GM18867 (cell line): ENCODE data around the gene CUL4A.
"Not testable (repeated sequence)": the region's sequence is repeated elsewhere in the genome, so short reads cannot be mapped to it uniquely, and the experiment has no call there.

Source experiments
- ATAC-seq: cut with Tn5 transposase; IDR thresholded peaks from one replicate; pipeline ENCODE4 v1.9.1; 2021; ENCODE audit warnings: mild to moderate bottlenecking, moderate library complexity; ENCODE audit not compliant: unreplicated experiment

Gene CUL4A

GRCh38 chr13:113233101-113233500 lies 23.7 kb downstream of the CUL4A start:
- no peak for ATAC-seq

DNA sequence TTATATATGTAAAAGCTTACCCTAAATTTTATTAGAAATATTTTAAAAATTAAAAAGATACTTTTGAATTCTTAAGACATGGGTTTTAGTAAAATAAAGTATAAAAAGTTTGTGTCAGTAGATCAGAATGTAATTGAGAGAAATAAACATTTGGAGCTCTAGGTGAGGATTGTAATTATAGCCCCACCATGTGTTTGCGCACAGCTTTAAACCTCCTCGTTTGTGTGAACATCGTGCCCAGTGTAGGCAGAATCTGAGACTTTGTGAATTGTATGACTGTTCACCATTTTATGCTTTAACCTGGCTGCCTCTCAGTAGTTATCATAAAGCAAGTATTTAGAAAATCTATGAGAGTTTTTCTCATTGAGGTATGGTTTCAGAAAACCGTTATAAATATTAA lies 29.1 kb downstream of the CUL4A start:
- no peak for ATAC-seq

DNA sequence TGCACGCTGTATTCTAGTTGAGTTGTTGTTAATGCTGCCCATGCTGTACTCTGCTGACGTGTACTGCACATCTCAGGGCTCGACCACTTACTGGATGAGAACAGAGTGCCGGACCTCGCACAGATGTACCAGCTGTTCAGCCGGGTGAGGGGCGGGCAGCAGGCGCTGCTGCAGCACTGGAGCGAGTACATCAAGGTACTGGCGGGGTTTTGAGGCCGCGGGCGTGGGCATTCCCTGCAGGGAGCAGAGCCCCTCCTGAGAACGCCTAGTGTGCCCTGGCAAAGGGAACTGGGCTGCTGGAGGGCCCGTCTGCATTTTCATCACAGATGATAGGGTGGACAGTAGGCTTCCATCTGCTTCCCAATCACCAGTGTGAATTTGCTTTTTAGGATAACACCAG lies 29.9 kb downstream of the CUL4A start:
- no peak for ATAC-seq

- ATAC-seq, result no peak
These were observed 30.6 kb downstream of the CUL4A start for GRCh38 chr13:113239986-113240385.

GRCh38 chr13:113241623-113242022 lies 32.2 kb downstream of the CUL4A start:
- ATAC-seq, result not testable (repeated sequence)

GRCh38 chr13:113243847-113244246 lies 34.4 kb downstream of the CUL4A start:
- no peak for ATAC-seq

DNA sequence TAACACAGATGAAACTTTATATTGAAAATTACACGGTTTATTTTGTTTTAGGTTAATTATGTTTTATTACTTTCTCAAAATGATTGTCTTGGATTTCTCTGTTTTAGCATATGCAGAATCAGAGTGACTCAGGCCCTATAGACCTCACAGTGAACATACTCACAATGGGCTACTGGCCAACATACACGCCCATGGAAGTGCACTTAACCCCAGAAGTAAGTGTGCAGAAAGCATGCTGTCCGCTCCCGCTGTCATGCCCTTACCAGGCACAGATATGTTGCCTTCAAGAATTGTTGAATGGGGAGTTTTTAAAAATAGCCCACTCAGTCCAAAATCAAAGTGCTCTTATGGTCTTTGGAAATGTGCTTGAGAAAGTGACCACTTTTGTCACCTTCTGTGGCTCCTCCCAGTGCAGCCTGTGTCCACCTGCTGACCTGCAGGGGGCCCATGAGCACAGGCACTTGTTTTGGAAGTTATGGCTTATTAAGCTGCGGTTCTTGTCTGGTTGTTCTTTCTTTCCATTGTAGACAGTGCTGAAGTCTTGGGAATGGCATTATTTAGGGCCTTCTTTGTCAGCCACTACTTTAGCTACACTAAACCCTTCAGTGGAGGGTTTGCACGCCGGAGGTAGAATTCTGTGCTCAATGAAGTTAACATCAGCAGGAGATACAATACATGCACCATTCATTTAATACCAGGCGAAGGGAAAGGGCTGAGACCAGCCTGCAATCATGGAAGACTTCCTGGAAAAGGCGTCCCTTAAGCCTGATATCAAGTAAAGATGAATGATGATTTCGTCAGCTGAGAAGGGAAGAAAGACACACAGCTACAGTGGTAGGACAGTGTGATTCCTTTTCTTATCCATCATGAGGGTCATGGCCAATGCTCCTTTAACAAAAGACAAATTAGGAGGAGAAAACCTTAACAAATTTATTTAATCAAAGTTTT lies 36.7 kb downstream of the CUL4A start:
- no peak for ATAC-seq

DNA sequence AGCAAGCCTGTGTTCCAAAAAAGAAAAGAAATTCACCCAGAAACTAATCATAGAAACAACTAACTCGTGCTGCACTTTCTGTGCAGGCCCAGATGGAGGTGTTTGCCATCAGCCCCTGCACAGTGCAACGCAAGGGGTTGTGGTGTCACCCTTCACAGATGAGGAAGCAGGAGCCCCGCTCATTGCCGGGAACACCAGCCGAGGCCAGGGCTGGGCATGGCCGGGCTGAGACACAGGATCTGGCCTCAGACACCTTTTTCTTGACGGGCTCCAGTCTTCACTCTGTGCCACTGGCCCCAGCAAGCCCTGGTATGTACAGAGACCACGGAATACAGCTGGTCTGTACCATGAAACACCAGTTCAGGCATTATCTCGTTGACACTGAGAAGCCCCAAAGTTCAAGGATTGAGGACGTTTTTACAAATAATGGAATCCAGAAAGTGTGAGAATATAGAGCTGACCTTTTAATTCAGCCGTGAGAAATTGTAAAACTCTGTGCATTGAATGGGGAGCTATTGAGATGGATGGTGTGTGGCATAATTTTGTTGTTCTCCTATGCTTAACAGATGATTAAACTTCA lies 43.2 kb downstream of the CUL4A start:
- ATAC-seq, result no peak

GRCh38 chr13:113257908-113258307 lies 48.5 kb downstream of the CUL4A start:
- ATAC-seq, result not testable (repeated sequence)

DNA sequence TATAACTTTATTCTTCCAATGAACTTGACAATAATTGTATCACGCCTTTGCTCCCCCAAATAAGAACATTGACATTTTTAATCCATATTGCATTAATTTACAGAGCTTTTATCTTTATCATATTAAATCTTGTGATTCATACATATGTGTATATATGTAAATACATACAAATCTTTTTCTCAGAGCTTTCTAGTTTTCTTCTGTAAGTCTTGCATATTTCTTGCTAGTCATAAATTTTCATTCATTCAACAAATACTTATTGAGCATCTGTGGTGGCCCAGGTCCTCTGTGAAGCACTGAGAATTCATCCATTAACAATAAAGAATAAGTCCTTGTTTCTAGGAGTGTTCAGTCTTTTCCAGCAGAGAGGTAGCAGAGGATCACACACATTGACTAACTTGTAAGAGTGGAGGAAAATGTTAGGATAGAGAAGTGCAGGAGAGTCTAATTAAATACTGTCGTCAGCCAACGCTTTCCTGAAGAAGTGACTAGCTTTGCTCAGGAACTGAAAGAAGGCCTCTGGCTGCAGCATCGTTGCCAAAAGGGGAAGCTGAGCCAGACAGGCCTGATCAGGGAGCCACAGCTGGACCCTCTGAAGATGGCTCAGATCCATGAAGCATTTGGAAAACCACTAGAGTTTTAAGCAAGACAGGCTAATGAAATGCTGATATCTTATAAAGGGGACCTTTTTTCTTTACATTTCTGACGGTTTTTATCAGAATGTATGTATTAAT lies 49.1 kb downstream of the CUL4A start:
- no peak for ATAC-seq

- ATAC-seq, result no peak
These were observed 51.6 kb downstream of the CUL4A start for GRCh38 chr13:113260996-113261395.

- ATAC-seq, result not testable (repeated sequence)
These were observed 53.6 kb downstream of the CUL4A start for GRCh38 chr13:113263016-113263415.

DNA sequence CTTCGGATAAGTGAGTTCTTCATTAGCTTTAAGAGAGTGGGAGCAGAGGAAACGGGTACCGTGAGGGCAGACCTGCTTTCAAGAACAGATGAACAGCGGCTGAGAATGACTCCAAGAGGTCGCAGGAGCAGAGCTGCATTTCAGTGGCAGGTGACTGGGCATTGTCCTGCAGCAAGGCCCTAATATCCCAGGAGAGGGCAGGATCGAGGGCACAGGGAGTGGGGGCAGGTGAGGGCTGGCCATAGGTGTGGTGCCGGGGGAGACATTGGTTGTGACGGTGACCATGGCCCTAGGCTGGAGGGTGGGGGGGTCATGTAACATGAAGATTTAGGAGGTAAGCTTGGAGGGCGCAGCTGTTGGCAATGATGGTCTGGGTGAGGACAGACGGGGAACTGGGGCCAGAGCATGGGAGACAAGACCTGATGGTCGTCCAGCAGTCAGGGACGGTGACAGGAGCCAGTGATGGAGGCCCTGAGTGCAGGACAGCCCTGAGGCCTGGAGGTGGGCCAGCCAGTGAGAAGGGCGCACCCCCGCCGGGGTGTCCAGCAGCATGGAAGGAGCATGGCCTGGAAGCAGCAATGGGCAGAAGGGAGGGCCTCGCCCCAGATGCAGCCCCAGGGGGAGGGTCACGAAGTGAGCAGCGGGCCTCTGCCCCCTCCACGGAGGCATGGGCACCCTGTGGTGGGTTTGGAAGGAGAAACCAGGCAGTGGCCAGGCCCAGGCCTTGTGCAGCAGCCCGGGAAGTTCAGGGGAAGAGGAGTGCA lies 58.4 kb downstream of the CUL4A start:
- ATAC-seq, result no peak

DNA sequence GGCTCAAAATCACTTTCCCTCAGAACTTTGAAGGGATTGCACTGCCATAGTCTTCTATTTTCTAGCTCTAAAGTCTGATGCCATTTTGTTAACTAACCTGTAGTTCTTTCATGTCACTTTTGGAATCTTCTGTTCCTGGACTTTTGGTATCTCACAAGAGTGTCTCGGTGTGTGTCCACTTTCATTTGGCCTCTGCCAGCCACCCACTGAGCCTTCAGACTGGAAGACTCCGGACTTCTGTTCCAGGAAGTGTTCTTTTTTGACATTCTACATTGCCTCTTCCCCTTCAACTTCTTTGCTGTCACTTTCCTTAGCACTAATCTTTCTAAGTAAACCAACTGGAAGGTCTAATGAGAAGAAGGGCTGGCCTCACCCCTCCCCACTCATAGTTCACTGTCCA lies 62.6 kb downstream of the CUL4A start:
- ATAC-seq, result no peak

GRCh38 chr13:113272701-113273181 lies 63.3 kb downstream of the CUL4A start:
- no peak for ATAC-seq

GRCh38 chr13:113273321-113273720 lies 63.9 kb downstream of the CUL4A start:
- ATAC-seq, result no peak

DNA sequence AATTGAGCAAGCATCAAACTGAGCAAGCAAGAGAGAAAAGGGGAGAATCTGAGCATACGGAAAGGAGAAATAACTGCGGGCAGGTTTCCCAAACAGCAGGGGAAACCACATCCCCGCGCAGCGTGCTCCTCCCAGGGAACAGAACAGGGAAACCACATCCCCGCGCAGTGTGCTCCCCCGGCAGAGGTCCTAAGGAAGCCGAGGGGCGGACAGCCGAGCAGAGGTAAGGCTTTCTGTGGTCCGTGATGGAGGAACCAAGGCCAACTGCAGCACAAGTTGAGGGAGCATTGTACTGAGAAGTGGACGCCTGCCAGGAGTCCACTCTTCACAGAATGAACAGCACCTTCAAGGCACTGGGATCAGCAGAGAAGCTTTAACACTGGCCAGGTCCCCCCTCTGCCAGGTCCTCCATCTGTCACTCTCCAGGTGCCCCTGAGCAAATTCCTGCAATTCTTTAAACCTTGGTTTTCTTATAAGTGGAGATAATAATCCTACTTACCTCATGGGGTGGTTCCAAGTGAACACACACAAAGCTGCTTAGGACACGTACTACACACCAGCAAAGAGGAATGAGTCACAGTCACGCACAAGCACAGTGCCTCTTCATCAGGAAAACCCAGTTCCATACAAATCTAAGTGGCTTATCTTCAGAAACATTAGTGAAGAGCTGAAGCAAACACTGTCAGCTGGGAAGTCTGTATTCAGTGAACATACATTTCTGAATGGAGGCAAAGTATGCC lies 64.6 kb downstream of the CUL4A start:
- ATAC-seq, result no peak

GRCh38 chr13:113274721-113275120 lies 65.3 kb downstream of the CUL4A start:
- ATAC-seq, result no peak

GRCh38 chr13:113275387-113275786 lies 66.0 kb downstream of the CUL4A start:
- peak; percentile 47 for ATAC-seq

DNA sequence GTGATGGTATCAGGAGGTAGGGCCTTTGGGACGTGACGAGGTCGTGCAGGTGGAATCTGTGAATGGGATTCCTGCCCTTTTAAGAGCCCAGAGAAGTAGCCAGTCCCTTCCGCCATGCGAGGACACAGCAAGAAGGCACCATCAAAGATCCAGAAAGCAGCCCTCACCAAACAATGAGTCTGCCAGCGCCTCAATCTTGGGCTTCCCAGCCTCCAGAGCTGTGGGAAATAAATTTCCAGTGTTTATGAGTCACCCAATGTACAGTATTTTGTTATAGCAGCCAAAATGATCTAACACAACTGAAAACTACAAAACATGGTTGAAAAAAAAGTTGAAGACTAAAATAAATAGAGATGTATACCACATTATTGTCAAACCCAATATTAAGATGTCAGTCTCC lies 70.7 kb downstream of the CUL4A start:
- ATAC-seq, result no peak
